Activated effector memory CD4-positive, alpha-beta T cell treated with Interleukin-2 at 50 U/mL for 16 hours (primary cell): ENCODE data around the gene TECPR1.
A peak's percentile ranks its signal among the peaks of the same experiment; 100 is the strongest.

Experiments used
- DNase-seq: peaks from one replicate; pipeline ENCODE4 v3.0.0-alpha.2; 2020

Gene TECPR1

GRCh38 chr7:98251601-98252424, at the start of gene TECPR1:
Gene TECPR1 (minus strand): TSS chr7:98252232. CDS start chr7:98246146, 6,086 bp downstream.
- DNase-seq = peak; percentile 84

- no peak for DNase-seq
These were observed 48.8 kb upstream of the TECPR1 start for GRCh38 chr7:98300595-98301372.

GRCh38 chr7:98297626-98298286, 45.7 kb upstream of the TECPR1 start:
- DNase-seq = no peak

- DNase-seq = no peak
These were observed 44.8 kb upstream of the TECPR1 start for GRCh38 chr7:98296833-98297232.

- DNase-seq = no peak
These were observed 43.6 kb upstream of the TECPR1 start for GRCh38 chr7:98295467-98296192.

GRCh38 chr7:98294798-98295382, 42.9 kb upstream of the TECPR1 start:
- DNase-seq = no peak

GRCh38 chr7:98294326-98294725, 42.3 kb upstream of the TECPR1 start:
- DNase-seq = no peak

GRCh38 chr7:98293746-98294145, 41.7 kb upstream of the TECPR1 start:
- DNase-seq = no peak

- DNase-seq = no peak
These were observed 41.2 kb upstream of the TECPR1 start for GRCh38 chr7:98293265-98293664.

- DNase-seq = no peak
These were observed 39.7 kb upstream of the TECPR1 start for GRCh38 chr7:98291717-98292116.

- DNase-seq = no peak
These were observed 37.4 kb upstream of the TECPR1 start for GRCh38 chr7:98289333-98289875.

- DNase-seq = no peak
These were observed 36.2 kb upstream of the TECPR1 start for GRCh38 chr7:98288064-98288823.

- no peak for DNase-seq
These were observed 35.5 kb upstream of the TECPR1 start for GRCh38 chr7:98287486-98287959.

- DNase-seq = no peak
These were observed 34.9 kb upstream of the TECPR1 start for GRCh38 chr7:98286701-98287485.

GRCh38 chr7:98286093-98286539, 34.1 kb upstream of the TECPR1 start:
- DNase-seq = no peak

GRCh38 chr7:98285157-98286092, 33.4 kb upstream of the TECPR1 start:
- DNase-seq = no peak

- no peak for DNase-seq
These were observed 32.5 kb upstream of the TECPR1 start for GRCh38 chr7:98284335-98285036.

- no peak for DNase-seq
These were observed 31.8 kb upstream of the TECPR1 start for GRCh38 chr7:98283887-98284222.
